D721Med (cell line): Measurements from ENCODE around the gene ARSK.
A peak's percentile ranks its signal among the peaks of the same experiment; 100 is the strongest.

Experiments used
- DNase-seq: peaks from one replicate; pipeline ENCODE4 v3.0.0; 2011; ENCODE audit warnings: low spot score; ENCODE audit not compliant: insufficient read length
- FAIRE-seq: peaks from 2 replicates; lab custom pipeline; 2011; peaks lifted over from hg19 to GRCh38; lab: Jason Lieb, UNC
- TF ChIP-seq, protein P1 (sequence below): IDR thresholded peaks from 2 replicates; pipeline ENCODE4 v1.5.1; 2012; ENCODE audit warnings: mild to moderate bottlenecking, control low read depth; ENCODE audit not compliant: insufficient read depth; ENCODE audit errors: missing control alignments

ARSK gene

DNA sequence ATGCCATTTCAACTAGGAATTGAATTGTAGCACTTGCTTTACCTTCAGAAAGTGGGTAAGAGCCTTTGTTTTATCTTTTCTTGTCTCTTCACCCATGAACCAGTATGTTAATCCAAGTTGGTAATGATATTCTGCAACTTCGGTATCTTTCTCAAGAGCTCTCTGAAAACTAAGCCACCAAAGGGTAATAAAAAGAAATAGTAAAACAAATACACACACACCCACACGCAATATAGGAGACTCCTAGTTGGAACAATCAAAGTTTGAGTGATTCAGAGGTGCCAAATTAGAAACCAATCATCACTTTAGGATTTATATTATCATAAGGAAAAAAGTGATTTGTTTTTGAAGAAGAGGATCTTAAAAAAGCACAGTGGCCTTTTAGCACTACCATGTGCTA lies 30.5 kb upstream of the ARSK start:
- DNase-seq (no peak), FAIRE-seq (no peak)
- TF ChIP-seq, protein P1, sequence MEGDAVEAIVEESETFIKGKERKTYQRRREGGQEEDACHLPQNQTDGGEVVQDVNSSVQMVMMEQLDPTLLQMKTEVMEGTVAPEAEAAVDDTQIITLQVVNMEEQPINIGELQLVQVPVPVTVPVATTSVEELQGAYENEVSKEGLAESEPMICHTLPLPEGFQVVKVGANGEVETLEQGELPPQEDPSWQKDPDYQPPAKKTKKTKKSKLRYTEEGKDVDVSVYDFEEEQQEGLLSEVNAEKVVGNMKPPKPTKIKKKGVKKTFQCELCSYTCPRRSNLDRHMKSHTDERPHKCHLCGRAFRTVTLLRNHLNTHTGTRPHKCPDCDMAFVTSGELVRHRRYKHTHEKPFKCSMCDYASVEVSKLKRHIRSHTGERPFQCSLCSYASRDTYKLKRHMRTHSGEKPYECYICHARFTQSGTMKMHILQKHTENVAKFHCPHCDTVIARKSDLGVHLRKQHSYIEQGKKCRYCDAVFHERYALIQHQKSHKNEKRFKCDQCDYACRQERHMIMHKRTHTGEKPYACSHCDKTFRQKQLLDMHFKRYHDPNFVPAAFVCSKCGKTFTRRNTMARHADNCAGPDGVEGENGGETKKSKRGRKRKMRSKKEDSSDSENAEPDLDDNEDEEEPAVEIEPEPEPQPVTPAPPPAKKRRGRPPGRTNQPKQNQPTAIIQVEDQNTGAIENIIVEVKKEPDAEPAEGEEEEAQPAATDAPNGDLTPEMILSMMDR = no peak

DNA sequence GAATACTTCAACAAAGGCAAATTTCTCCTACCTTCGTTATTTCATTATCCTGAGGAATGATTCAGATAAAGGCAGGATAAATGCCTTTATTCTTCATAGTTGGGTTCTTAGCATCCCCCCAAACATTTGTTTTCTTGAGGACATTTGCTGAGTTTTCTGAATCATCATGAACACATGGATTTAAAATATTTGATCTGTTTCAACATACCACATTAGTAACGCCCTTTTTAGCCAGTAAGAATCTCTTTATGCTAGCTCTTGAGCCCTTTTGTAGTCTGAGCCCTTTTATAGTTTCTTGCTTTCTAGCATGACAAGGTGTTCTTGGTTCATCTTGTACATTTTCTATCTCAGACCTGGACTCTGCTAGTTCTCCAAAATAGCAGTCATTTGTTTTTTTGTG lies 28.0 kb upstream of the ARSK start:
- TF ChIP-seq, protein P1 = no peak
- FAIRE-seq (no peak), DNase-seq (no peak)

DNA sequence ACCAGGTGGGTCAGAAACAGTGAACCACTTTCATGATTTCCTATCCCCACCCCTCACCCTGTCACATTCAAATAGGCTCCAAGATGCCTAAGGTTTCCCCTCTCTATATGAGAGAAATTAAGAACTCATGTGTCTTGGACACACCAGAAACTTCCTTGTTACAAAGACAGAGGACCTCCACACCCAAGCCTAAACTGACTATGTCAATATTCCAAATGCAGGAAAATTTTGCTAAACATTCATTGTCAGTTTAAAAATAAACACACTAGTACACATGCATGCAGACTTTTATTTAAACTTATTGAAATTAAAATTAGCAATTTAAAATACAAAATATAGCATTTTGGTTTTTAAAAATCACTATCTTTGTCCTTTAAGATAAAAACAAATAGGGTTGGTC lies 26.3 kb upstream of the ARSK start:
- TF ChIP-seq, protein P1 = no peak
- FAIRE-seq (no peak), DNase-seq (no peak)

DNA sequence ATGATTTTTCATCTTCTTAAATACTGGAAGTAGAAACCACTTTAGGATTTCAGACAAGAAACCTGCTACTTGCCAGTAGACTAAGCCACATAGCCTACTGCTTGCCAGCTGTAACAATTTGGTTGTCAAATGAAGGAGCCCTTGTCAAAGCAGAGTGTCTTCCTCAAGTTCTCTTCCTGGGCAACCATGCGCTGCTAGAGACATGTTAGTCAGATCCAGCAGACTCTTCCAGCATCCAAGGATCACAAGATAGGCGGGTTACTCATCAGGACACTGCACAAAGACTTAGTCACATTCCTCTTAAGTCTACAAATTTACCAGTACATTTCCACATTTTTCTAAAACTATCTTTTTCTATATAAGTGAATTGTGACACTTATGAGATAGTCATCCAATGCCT lies 24.5 kb upstream of the ARSK start:
- DNase-seq (no peak), FAIRE-seq (no peak)
- TF ChIP-seq, protein P1 = no peak

DNA sequence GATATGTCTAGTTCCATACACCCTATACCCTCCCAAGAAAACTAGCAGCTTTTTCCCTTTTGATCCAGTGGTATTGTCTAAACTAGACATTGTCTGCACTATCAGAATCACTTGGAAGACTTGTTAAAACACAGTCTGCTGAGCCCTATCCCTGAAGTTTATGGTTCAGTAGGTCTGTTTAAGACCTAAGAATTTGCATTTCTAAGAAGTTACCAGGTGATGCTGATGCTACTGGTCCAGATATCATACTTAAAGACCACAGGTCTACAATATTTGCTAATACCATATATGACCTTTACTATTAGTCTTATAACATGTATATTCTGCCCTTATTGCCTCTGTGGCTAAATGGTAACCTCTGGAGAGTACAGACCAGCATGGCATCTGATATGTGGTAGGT lies 23.4 kb upstream of the ARSK start:
- TF ChIP-seq, protein P1 = no peak
- FAIRE-seq (peak; percentile 64), DNase-seq (no peak)

GRCh38 chr5:95532415-95532814 lies 22.5 kb upstream of the ARSK start:
- DNase-seq (no peak), FAIRE-seq (no peak)
- TF ChIP-seq, protein P1 = no peak

- FAIRE-seq = no peak
- DNase-seq = no peak
- TF ChIP-seq, protein P1 = no peak
Measured at GRCh38 chr5:95533106-95533505, 21.8 kb upstream of the ARSK start.
